T1000 (cell line): ENCODE measurements around the gene LRSAM1.

ENCODE experiments used
- DNase-seq: peaks from one replicate; lab custom pipeline; 2025; ENCODE audit warnings: mixed read lengths; lab: John Stamatoyannopoulos, UW

Gene LRSAM1

DNA sequence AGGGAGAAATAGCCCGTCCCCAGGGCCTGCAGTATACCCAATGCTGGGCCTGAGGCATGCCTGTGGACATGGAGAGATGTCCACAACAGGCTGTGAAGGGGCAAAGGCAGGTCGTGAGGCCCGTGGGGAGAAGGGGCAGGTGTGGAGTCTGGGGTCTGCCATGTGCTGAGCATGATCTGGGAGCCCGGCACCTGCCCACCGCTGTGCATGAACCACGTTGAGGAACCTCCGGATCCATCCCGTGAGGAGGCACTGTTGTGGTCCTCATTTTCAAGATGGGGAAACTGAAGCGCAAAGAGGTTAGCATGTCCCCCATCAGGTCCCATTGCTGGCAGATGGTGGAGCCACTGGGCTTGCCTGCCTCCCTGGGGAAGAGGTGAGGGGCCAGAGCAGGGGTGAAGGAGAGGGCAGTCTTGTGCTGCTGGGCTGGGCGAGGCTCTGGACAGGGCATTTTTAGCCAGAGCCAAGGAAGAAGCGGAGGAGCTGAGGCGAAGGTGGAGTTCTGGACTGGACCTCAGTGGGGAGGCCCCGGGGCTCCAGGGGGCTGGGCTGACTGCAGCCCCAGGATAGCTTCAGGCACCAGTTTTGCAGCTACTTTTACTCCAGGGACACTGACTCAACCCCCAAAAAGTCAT lies 46.5 kb downstream of the LRSAM1 start:
- DNase-seq: no peak

DNA sequence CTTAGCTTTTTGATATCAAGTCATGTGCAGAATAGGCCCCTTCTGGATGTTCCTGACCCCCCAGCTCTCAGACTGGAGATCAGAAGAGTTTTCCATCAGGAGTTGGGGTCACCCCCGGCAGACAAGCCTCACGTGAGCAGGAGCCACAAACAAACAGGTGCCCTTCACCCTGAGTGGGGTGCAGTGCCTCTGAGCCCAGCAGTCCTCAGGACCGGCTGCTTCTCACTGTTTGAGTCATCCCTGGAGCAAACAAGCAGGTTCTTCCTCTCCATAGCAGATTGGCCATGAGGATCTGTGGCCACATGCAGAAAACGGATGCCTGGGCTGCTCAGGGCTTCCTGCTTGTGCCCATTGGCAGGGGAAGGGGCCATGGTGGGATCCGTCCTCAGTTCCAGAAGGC lies 47.0 kb downstream of the LRSAM1 start:
- DNase-seq: peak; percentile 40

DNA sequence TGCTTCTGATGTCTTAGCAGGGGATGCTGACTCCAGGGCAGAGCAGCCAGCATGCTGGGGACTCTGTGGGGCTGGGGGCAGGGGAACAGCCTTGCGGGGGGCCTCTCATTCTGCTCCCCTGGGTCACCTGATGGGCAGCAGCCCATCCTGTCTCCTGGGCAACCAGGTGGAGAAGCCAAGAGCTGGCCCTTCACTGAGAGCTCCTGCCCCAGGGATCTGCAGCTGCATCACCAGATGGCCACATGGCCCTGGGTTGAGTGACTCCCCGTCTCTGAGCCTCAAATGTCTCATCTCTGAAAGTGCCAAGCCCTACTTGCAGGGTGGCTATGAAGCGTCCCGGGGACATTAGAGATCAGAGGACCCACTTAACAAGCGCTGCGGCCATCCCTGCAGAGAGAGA lies 49.1 kb downstream of the LRSAM1 start:
- DNase-seq: no peak

DNA sequence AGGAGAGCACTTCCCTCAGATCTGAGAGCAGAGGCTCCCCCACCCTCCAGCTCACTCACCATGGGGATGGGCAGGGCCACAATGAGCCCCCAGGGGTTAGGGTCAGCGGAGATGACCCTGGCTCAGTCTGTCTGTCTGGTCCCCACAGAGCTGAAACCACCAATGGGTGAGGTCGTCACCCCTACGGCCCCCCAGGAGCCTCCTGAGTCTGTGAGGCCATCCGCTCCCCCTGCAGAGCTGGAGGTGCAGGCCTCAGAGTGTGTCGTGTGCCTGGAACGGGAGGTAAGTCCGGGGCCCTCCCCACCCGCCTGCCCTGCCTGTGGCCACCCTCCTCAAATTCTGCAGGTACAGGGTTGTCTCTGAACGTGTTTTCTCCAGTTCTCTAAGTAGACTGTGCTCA lies 49.6 kb downstream of the LRSAM1 start:
- no peak for DNase-seq

DNA sequence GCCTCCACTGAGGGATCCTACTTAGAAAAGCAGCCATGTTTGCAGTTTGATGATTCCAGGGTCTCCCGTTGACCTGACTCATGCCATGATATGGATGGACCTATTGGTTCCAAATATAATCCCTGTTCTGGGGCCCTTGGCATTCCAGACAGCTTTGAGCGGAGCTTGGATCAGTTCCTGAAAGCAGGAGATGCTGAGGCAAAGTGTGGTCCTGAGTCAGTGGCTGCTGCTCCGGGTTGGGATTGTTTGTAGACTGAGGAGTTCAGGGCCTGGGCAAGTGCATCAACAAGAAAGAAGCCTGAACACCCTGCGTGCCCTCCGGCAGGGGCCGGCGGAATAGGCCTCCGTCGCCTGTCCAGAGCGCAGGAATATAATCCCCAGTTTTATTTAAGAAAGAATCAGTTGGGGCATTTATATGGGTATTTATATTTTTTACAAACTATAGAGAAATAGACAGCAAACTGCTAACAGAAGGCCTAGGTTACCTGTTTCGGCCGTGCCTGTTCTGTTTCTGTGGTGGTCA lies 50.6 kb downstream of the LRSAM1 start:
- no peak for DNase-seq

DNA sequence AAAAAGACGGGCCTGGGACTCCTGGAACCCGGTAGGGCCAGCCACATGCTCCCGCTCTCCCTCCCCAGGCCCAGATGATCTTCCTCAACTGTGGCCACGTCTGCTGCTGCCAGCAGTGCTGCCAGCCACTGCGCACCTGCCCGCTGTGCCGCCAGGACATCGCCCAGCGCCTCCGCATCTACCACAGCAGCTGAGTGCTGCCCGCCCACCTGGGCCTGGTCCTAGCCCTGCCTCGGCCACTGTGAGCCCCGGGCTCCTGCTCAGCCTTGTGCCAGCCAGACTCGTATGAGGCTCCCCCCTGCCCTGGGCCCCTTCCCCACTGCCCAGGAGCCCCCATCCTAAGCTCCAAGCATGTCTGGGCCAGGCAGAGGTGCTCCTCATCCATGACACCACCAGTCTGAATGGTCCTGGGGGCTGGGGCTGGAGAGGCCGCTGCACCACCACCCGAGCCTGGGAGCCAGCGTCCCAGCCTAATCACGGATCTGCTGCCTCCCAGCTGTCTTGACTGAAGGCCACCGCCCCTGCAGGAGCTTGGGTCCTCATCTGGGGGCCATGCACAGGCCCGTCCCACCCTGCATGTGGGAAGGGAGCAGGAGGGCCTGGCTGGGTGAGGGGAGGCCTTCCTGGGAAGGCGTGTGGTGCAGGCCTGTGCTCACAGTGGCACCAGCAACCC lies 51.5 kb downstream of the LRSAM1 start:
- no peak for DNase-seq

DNA sequence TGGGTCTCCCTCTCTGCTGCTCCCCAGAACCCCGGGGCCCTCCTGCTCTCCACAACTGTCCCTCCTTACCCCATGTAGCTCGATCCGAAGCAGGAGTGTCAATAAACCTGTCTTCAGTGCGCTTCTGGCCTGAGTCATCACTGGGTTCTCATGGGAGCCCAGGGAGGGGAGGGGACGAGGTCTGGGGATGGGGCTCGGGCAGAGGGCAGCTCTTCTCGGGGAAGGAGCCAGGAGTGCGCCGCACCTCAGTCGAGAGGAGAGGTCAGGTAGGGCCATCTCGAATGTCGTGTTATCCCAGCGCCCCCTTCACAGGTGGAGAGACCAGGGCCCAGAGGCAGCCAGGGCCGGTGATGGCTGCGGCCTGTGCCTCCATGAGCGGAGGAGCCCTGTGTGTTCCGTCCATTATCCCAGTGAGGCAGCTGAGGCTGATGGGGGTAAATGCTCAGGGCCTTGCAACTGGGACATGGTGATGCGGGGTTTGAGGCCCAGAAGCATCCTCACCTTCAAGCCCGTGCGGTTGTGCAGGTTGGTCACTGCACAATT lies 52.1 kb downstream of the LRSAM1 start:
- no peak for DNase-seq

DNA sequence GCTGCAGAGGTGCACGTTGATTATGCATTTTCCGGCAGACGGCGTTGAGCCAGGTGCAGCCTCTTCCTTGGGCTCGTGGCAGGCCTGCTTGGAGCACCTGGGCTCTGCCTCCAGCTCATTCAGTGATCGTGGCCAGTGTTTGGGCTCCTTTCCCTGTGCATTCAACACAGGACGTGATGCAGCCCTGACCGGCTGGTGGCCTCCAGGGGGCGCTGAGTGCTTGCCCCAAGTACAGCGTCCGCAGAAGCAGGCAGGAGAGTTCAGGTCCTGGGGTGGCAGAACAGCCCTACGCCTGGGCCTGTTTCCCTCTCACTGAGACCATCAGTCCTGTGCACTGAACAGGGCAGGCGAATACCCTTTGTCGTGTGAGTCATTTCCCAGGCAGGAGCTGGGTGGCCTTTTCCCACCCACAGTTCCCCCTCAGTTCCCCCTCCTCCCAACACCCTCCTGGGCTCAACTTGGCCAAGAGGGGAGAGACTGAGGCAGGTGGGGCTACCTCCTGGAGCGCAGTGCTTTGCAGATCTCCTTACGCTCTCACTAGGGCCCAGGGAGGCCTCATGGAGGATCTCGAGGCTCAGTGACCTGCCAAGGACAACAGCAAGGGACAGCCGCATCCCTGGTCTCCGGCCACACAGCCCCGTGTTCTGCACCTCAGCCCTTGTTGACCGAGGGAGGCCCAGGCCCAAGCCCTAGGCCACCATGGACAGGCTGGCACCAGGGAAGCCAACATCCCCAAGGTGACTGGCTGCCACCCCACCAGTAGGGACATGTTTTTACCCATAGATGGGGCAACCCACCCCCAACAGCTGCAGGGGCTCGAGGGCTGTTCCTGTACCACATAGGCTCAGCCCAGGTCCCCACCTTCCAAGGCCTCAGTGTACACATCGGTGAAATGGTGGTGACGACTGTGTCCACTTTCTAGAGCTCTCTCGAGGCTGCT lies 52.9 kb downstream of the LRSAM1 start:
- DNase-seq: peak; percentile 39

DNA sequence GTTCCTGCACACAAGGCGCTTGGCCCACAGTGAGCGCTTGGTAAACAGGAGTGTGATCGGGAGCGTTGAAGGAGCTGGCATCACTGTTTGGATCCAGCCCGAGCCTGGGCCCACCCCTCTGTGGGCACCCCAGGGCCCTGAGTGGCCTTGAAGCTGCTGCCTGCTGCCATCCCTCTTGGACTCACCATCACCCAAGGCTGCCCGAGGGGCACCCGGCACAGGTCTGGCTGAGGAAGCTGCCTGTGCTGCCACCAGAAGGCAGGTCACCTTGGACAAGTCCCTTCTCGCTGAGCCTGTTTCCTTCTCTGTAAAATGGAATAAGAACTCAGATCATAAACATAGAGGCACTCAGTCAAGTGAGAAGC lies 53.6 kb downstream of the LRSAM1 start:
- DNase-seq: no peak

DNA sequence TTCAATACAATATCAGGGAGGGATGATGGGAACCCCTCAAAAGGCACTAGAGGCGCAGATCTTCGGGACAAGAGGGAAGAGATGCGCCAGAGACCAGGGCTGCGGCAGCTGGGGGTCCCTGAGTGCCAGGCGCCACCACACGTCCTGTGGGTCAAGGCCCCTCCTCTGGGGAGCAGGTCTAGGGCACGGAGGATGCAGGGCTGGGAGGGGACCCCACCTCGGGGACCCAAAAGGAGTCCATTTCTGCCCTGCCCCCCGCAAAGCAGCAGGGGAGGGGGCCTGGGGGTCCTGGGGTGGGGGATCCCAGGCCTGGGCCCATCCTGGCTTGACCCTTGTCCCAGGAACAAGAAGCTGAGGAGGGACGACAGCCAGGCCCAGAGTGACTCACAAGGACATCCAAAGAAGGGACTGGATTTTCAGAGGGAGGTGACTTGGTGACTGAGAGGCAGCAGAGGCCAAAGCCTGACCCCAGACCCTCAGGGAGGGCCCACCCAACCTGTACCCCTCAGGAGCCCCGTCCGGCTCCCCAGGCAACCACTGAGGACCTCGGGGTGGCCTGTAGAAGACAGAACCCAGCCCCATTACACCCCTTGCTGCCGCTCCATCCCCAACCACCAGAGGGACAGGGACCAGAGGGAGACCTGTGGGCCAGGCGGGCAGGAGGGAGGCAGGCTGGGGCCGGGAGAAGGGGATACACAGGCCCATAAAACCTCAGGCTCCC lies 54.2 kb downstream of the LRSAM1 start:
- no peak for DNase-seq

DNA sequence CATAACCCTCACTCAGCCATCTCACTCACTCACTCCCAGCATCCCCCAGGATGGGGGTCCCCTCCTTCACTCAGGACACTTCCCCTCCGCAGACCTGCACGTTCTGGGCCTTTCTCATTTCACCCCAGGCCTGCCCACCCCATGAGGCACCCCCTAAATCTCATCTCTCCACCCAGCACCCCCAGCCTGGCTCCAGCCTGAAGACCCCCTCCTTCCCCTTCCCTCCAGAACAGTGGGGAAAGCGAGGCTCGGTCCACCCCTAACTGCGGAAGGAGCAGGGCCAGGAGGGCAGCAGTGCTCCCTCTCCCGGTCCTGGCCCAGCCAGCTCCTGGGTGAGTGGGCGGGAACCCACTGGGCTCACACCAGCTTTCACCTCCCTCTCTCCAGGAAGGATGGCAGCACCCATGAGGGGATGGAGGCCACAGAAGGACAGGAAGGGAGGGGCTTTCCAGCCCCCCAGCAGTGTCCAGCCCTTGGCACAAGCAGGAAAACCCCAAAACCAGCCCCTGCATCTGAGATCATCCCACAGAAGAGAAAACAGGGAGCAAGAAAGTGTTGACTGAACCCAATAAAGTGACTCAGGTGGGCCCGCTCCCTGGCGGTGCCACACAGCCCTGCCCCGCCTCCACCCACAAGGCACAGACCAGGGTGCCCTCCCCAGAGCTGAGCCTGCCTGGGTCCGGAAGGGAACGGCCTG lies 55.0 kb downstream of the LRSAM1 start:
- DNase-seq: no peak

DNA sequence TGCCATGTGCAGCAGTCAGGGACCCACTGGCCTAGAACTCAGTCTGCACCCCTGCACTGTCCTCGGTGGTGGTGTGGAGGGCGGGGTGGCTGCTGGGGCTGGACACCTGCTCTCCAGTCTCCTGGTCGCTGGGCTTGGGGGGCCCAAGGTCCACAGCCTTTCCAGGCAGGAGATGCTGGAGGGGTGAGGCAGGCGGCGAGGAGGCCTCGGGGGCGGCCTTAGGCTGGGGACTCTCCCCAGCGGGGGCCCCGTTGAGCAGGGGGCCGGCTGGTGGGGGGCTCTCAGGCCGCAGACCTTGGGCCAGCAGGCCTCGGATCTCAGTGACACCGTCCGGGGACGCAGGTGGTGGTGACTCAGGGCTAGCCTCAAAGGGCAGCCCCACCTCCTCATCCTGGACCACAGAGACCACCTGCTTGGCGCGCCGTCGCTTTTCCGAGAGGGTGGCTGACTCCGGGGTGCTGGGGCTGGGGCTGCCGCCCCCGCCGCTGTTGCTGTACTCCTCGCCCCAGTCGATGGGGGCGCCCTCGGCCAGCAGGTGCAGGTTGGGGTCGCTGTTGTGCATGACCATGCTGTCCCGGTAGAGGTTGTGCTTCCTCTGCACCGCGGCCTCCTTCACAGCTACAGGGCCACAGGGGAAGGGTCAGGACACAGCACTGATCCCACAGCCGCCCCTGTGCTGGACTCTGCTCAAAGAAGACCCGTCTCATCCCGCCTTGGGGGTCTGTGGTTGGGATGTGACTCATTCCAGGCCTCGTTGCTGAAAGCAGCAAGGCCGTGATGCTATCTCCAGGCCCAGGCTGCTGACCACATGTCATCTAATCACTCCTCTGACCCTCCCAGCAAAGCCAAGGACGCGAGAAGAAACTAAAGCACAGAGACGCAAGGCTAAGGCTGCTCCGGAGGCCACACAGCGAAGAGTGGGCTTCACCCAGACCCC lies 55.8 kb downstream of the LRSAM1 start:
- DNase-seq: peak; percentile 48

DNA sequence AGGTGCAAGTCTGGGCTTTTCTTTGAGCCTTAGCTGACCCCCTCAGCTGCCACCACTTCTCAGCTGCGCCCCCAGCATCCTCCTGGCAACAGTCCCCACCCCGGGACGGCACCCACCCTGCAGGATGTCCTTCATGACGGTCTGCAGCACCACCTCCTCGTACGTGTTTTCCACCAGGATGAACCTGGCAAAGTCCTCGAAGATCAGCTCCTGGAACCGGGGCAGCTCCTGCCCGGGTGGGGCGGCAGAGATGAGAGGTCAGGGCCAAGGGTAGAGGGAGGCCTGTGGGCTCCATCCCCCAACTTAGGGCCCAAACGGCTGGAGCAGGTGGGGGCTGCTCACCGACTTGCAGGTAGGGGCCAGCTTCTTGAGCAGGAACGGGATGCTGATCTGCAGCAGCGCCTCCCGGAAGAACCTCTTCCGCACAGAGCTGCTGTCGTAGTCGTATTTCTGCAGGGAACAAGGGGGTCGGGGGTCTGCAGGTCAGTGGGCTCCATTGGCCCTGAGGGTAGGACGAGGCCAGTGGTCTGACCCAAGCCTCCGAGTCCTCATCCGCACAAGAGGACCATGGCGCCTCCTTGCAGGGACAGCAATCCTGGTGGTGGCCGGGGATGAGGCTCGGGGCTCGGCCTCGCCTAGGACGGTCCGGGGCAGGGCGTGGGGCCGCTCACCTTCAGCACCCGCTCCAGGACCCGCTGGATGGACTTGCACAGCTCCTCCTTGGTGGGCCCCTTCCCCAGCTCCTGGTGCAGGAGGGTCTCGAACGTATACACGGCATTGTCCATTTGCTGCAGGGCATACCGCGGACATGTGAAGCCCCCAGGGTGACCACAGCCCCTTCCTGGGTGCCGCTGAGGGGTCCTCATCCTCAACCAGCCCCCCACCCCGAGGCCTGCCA lies 56.7 kb downstream of the LRSAM1 start:
- no peak for DNase-seq

DNA sequence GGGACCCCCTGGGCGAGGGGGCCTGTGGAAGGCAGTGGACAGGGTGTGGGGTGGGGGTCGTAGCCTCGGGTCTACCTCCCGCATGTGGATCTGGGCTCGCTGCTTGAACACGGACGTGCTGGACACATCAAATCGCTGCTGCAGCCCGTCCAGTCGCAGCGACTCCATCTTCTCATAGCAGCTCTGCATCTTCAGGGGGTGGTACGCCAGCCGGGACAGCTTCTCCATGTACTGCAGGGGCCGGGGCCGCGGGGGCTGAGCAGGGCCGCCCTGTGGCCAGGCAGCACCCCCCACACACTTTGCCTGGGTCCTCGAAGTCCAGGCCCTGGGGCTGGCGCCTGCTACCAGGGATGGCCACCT lies 57.6 kb downstream of the LRSAM1 start:
- no peak for DNase-seq

DNA sequence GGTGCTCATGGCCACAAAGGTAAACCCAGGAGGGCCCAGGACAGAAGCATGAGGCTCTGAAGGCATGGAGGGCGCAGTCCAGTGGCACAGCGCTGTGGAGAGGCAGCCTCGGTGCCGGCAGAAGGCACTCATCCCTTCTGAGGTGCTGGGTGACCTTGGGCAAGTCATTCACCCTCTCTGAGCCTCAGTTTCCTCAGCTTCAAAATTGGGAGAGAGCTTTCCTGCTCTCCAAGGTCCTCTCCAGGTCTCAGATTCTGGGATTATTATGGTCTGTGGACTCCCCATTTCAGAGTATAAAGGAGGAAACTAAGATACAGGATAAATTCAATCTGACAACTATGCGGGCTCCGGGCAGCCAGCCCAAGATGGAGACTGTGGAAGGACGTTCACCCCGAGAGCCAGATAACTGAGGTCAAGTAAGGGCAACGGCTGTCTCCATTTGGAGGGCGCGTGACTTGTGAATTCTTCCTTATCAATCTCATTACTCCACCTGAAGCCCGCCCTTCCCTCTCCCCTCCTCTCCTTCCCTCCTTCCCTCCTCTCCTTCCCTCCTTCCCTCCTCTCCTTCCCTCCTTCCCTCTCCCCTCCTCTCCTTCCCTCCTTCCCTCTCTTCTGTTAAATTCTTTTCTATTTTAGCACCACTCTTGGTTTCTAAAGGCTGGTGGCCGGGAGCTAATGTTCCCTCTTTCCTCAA lies 58.1 kb downstream of the LRSAM1 start:
- DNase-seq: no peak

DNA sequence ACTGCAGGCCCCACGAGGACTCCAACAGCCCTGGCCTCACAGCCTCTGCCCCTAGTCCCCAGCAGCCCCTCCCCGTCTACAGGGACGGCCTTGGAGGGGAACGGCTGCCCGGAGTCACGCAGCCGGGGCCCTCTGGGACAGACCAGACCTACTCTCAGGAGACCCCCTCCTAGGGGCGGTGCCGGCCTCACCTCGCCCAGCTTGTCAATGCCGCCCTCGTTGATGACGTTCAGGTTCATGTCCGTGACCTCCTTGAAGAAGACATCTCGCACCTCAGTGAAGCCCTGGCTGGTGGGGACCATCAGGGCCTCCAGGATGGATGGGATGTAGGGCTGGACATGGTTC lies 58.6 kb downstream of the LRSAM1 start:
- DNase-seq: no peak

DNA sequence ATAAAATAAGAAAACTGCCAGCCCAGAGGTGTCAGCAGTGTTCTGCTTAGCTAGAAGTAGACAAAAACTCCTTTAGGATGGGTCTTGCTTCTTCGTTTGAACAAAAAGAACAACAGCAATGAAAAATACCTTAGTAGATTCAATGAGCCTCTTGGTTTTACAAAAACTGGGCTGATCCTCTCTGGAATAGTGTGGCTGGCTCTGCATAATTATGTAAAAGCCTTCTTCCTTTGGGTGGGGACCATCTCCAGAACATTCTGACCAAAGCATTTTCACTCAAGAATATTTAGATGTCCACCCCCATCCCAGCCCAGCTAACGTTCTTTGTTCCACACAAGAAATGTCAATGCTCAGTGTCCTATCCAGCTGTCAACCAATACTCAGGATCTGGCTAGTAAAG lies 63.2 kb downstream of the LRSAM1 start:
- no peak for DNase-seq

DNA sequence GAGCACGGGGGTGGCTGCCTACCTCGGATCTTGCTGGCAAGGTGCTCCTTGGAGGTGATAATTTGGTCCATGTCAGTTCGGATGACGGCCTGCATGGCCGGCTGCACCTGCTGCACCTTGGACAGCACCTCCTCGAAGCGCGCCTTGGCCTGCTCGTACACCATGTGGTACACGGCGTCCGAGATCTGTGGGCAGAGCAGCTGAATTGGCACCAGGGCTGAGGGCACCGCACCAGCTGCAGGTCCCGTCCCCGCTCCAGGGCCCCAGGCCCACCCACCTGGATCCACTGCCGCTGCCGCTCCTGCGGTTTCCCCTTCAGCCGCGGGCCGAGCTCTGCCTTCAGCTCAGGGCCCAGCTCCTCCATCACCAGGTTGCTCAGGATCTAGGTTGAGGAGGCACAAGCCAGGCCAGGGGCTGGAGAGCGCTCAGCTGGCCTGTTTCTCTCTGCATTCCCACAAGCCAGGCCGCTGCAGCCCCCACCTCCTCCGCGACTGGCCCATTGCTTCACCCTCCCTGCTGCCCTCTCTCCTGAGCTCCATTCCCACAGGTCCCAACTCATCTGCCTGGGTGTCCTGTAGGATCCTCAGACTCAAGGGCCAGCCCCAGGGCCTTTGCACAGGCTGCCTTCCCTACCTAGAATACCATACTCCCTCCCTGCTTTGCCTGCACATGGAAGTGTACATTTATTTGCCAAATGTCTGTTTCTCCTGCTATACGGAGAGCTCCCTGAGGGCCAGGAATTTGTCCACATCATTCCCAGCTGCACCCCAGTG lies 65.7 kb downstream of the LRSAM1 start:
- no peak for DNase-seq
